ENCODE results near the gene CLDN2.
"Not testable (repeated sequence)": the region's sequence is repeated elsewhere in the genome, so short reads cannot be mapped to it uniquely, and the experiment has no call there.

CLDN2 gene

DNA sequence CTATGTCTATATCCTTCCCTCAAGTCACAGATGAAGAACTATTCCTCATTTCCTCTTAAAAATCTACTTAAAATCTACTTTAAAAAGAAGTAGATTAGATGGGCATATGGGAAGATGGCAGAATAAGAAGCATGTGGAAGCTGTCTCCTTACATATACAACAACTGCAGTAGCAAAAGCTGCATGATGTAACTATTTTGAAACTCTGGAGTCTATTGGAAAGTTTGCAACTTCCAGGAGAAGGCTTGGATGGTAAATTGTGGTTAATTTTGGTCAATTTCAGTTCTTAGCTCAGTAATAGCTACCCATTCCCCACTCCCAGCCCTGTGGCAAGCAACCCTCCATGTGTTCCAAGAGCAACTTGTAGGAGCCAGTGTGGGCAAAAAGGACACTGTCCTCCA is 42.9 kb downstream of the CLDN2 start:
- in situ Hi-C loops (cut with HindIII; ENCODE audit: low sequenced_read_pairs) = no loop called here
- DNase-seq (ENCODE audit: low read depth) = no peak
- H3K4me3 ChIP-seq (ENCODE audit: low read depth, low read length) = no peak overlapping the region
- TF ChIP-seq CTCF (IDR thresholded peaks at IDR 0.05; ENCODE audit: low read depth, low read length, missing control alignments) = no peak

DNA sequence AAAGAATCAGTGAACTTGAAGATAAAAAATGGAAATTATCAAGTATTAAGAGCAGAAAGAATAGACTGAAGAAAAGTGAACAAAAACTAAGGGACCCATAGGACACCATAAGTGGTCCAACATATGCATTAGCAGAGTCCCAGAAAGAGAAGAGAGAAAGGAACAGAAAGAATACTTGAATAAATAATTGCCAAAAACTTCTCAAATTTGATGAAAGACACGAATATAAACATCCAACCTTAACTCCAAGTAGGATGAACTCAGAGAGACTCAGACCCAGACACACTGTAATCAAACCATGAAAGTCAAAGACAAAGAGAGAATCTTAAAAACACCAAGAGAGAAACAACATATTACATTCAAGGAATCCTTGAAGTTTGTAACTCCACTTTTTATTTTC is 44.1 kb downstream of the CLDN2 start:
- TF ChIP-seq CTCF (IDR thresholded peaks at IDR 0.05; ENCODE audit: low read depth, low read length, missing control alignments) = no peak
- H3K4me3 ChIP-seq (ENCODE audit: low read depth, low read length) = no peak overlapping the region
- no peak for DNase-seq (ENCODE audit: low read depth)
- in situ Hi-C loops (cut with HindIII; ENCODE audit: low sequenced_read_pairs) = no loop called here

GRCh38 chrX:106966547-106966946 is 46.3 kb downstream of the CLDN2 start:
- in situ Hi-C loops (cut with HindIII; ENCODE audit: low sequenced_read_pairs); DNase-seq (ENCODE audit: low read depth); H3K4me3 ChIP-seq (ENCODE audit: low read depth, low read length): not testable (repeated sequence)

GRCh38 chrX:106972896-106973295 is 52.7 kb downstream of the CLDN2 start:
- TF ChIP-seq CTCF (IDR thresholded peaks at IDR 0.05; ENCODE audit: low read depth, low read length, missing control alignments) = no peak
- no peak for DNase-seq (ENCODE audit: low read depth)
- H3K4me3 ChIP-seq (ENCODE audit: low read depth, low read length) = no peak overlapping the region
- in situ Hi-C loops (cut with HindIII; ENCODE audit: low sequenced_read_pairs) = no loop called here

DNA sequence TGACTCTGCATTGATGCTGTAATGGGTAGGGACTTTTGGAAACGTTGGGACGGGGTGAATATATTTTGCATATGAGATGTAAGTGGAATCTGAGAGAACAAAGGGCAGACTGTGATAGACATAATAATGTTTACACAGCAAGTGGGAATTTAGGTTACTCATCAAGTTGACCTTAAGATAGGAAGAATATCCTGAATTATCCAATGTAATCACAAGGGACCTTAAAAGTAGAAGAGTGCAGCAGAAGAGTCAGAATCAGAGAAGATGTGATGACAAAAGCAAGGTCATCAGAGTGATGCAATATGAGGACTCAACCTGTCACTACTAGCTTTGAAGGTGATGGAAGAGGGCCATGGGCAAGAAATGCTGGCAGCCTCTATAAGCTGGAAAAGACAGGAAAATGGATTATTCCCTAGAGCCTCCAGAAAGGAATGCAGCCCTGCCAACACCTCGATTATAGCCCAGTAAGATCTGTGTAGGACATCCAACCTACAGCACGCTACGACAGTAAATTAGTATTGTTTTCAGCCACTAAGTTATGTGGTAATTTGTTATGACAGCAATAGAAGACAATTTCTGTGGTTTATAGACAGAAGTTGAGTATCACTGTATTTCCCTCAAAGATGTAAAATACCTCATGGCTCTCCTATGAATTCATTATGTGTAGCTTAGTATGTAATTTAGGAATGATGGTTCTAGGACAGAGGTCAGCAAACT is 53.4 kb downstream of the CLDN2 start:
- in situ Hi-C loops (cut with HindIII; ENCODE audit: low sequenced_read_pairs) = no loop called here
- no peak for TF ChIP-seq CTCF (IDR thresholded peaks at IDR 0.05; ENCODE audit: low read depth, low read length, missing control alignments)
- no peak overlapping the region for H3K4me3 ChIP-seq (ENCODE audit: low read depth, low read length)
- no peak for DNase-seq (ENCODE audit: low read depth)

DNA sequence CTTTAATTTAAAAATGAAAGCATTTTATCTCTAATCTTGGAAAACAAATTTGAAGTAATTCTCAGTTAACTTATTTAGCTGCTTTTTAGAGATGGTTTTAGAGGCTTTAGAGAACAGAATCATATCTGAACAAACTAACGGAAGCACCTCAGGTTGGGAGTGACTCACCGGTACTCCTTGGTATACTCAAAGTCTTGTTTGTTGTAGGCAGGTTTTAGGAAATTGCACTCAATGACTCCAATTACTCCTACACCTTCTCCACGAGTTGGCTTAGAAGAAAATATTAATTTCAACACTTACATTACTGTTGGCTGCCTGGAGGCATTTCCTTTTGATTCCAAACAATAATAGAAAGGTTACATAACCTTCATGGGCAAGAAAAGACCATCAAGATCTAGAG is 56.2 kb downstream of the CLDN2 start:
- TF ChIP-seq CTCF (IDR thresholded peaks at IDR 0.05; ENCODE audit: low read depth, low read length, missing control alignments) = no peak
- in situ Hi-C loops (cut with HindIII; ENCODE audit: low sequenced_read_pairs) = no loop called here
- DNase-seq (ENCODE audit: low read depth) = no peak
- no peak overlapping the region for H3K4me3 ChIP-seq (ENCODE audit: low read depth, low read length)

Data from astrocyte of the cerebellum (primary cell).